ENCODE data around the gene RELL2. TPM values are rescaled to one million over a fixed set of nuclear protein-coding genes. Genes with fewer than 3 reads are reported as not detected.

Gene RELL2
- total RNA-seq, 1 donor from 2014 or later, result 6.1 TPM

DNA sequence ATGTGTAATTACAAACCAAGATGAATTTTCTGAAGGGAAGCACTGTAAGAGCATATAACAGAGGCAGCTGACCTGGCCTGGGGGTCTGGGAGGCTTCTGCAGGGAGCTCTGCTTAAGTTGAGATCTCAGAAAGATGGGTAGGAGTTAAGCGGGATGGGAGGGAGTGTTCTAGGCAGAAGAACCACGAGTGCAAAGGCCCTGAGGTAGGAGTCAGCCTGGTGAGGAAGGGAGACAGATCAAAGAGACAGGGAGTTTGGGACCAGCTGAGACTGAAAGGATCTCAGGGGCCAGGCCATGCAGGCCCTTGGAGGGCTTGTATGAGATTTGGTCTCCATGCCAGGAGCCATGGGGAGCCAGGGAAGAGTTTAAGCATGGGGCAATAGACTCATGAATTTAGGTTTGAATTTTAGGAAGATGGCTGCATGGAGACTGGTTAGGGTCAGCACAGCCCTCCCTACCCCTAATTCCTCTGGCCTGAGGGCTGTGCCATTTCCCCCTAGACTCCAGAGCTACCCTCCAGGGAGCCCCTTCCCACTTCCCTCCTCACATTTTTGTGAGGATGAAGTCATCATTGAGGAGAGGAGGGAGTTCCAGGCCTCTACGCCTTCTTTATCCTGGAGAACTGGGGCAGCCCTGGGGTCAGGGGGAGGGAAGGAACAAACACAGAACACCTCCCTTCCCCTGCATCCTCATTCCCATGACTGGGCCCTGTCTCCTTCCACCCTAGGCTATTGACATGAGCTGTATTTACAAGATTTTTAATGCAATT is 50.0 kb downstream of the RELL2 start:
- H3K4me3 Mint-ChIP-seq (ENCODE audit: unreplicated experiment), result no peak overlapping the region
- TF ChIP-seq, protein P1, sequence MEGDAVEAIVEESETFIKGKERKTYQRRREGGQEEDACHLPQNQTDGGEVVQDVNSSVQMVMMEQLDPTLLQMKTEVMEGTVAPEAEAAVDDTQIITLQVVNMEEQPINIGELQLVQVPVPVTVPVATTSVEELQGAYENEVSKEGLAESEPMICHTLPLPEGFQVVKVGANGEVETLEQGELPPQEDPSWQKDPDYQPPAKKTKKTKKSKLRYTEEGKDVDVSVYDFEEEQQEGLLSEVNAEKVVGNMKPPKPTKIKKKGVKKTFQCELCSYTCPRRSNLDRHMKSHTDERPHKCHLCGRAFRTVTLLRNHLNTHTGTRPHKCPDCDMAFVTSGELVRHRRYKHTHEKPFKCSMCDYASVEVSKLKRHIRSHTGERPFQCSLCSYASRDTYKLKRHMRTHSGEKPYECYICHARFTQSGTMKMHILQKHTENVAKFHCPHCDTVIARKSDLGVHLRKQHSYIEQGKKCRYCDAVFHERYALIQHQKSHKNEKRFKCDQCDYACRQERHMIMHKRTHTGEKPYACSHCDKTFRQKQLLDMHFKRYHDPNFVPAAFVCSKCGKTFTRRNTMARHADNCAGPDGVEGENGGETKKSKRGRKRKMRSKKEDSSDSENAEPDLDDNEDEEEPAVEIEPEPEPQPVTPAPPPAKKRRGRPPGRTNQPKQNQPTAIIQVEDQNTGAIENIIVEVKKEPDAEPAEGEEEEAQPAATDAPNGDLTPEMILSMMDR (IDR thresholded peaks at IDR 0.05), result no peak
- H3K27ac Mint-ChIP-seq (ENCODE audit: unreplicated experiment), result no peak overlapping the region
- H3K4me1 Mint-ChIP-seq (ENCODE audit: low read depth), result peaks cover 4% of the 10 kb centered on the region
- no peaks in the 10 kb centered on the region for H3K9me3 Mint-ChIP-seq (ENCODE audit: low read depth)
- no peaks in the 10 kb centered on the region for H3K36me3 Mint-ChIP-seq (ENCODE audit: low read depth)
- H3K27me3 Mint-ChIP-seq (ENCODE audit: low read depth), result peaks cover 13% of the 10 kb centered on the region
- DNase-seq (ENCODE audit: low spot score), result no peak

Other genes starting within 250 kb of the RELL2 start
- gene PCDHGB4, start 249.3 kb upstream of the RELL2 start, total RNA-seq, result 12.6 to 14.2 TPM (median 14.2 TPM) in 3 replicates
- gene PCDHGA8, start 244.4 kb upstream of the RELL2 start, total RNA-seq, result 0.47 to 0.59 TPM (median 0.51 TPM) in 3 replicates
- 1.0 to 1.6 TPM (median 1.1 TPM) in 3 replicates for gene PCDHGB5, start 239.1 kb upstream of the RELL2 start, total RNA-seq
- 0.97 to 3.6 TPM (median 1.4 TPM) in 3 replicates for gene PCDHGA9, start 234.2 kb upstream of the RELL2 start, total RNA-seq
- gene PCDHGB6, start 229.0 kb upstream of the RELL2 start, total RNA-seq, result 52.4 to 64.2 TPM (median 56.8 TPM) in 3 replicates
- gene PCDHGA10, start 224.0 kb upstream of the RELL2 start, total RNA-seq, result 14.9 to 17.4 TPM (median 15.8 TPM) in 3 replicates
- 3.5 to 5.4 TPM (median 4.3 TPM) in 3 replicates for gene PCDHGB7, start 219.3 kb upstream of the RELL2 start, total RNA-seq
- gene PCDHGA11, start 215.9 kb upstream of the RELL2 start, total RNA-seq, result 1.3 to 2.4 TPM (median 1.4 TPM) in 3 replicates
- gene PCDHGA12, start 206.5 kb upstream of the RELL2 start, total RNA-seq, result 0.64 to 2.2 TPM (median 0.75 TPM) in 3 replicates
- 68.9 to 91.8 TPM (median 90.8 TPM) in 3 replicates for gene PCDHGC3, start 161.0 kb upstream of the RELL2 start, total RNA-seq
- gene PCDHGC4, start 152.0 kb upstream of the RELL2 start, total RNA-seq, result 0.72 to 1.8 TPM (median 1.1 TPM) in 3 replicates
- gene PCDHGC5, start 147.9 kb upstream of the RELL2 start, total RNA-seq, result 1.7 to 3.6 TPM (median 2.0 TPM) in 3 replicates
- 44.1 to 56.2 TPM (median 44.9 TPM) in 3 replicates for gene DIAPH1, start 18.0 kb upstream of the RELL2 start, total RNA-seq
- 46.5 to 55.4 TPM (median 47.8 TPM) in 3 replicates for gene HDAC3, start 148 bp upstream of the RELL2 start, total RNA-seq
- 16.4 to 29.8 TPM (median 24.7 TPM) in 3 replicates for gene FCHSD1, start 14.4 kb downstream of the RELL2 start, total RNA-seq
- gene ARAP3, start 45.2 kb downstream of the RELL2 start, total RNA-seq, result 1.3 to 7.1 TPM (median 5.9 TPM) in 3 replicates
- 10.9 to 85.4 TPM (median 82.9 TPM) in 3 replicates for gene PCDH1, start 241.4 kb downstream of the RELL2 start, total RNA-seq